H1 (cell line): ENCODE data around the gene FOXL2NB. TPM values are rescaled to one million over a fixed set of nuclear protein-coding genes. Genes with fewer than 3 reads are reported as not detected.
A peak's percentile ranks its signal among the peaks of the same experiment; 100 is the strongest.

Experiments used
- CTCF ChIA-PET: fragments of 300-600 bp; sonication (Branson Sonifier 250); formaldehyde crosslinking; loops from one replicate; lab custom pipeline; 2021; ENCODE audit not compliant: partially characterized antibody; lab: Charles Lee
- POLR2A ChIA-PET: fragments of 300-600 bp; sonication (Branson Sonifier 250); formaldehyde crosslinking; loops from one replicate; lab custom pipeline; 2021; ENCODE audit warnings: inconsistent platforms; ENCODE audit not compliant: partially characterized antibody; lab: Charles Lee
- DNase-seq, 2 experiments: peaks; one replicate each; pipeline versions ENCODE4 v3.0.0 to v3.0.0-alpha.2; 2010 to 2022; ENCODE audit warnings: low spot score in 2 of 2, low read depth in 1 of 2, mixed read lengths in 1 of 2
- FAIRE-seq: peaks from 2 replicates; lab custom pipeline; 2011; peaks lifted over from hg19 to GRCh38; lab: Jason Lieb, UNC
- H2AFZ ChIP-seq: 2 replicates; pipeline ENCODE4 v1.8.1; 2012; ENCODE audit warnings: low read length, inconsistent platforms
- H2AK5ac ChIP-seq: 2 replicates; pipeline ENCODE4 v1.6.1; 2013; ENCODE audit warnings: low read depth, low read length
- H2BK120ac ChIP-seq: replicated peaks from 2 replicates; pipeline ENCODE3; 2013; ENCODE audit warnings: low read depth, low read length, inconsistent platforms
- H2BK12ac ChIP-seq: 2 replicates; pipeline ENCODE4 v1.6.1; 2013; ENCODE audit warnings: low read depth, low read length
- H2BK15ac ChIP-seq: 2 replicates; pipeline ENCODE4 v1.6.1; 2013; ENCODE audit warnings: low read length
- H2BK20ac ChIP-seq: 2 replicates; pipeline ENCODE4 v1.6.1; 2013; ENCODE audit warnings: low read length
- H2BK5ac ChIP-seq: 2 replicates; pipeline ENCODE4 v1.6.1; 2013; ENCODE audit warnings: low read depth, low read length
- H3K14ac ChIP-seq: 2 replicates; pipeline ENCODE4 v1.6.1; 2013; ENCODE audit warnings: inconsistent platforms; ENCODE audit not compliant: insufficient read length
- H3K18ac ChIP-seq: 2 replicates; pipeline ENCODE4 v1.6.1; 2013; ENCODE audit warnings: low read length; ENCODE audit errors: extremely low read depth
- H3K23ac ChIP-seq: 2 replicates; pipeline ENCODE4 v1.6.1; 2013; ENCODE audit warnings: inconsistent platforms; ENCODE audit not compliant: insufficient read length
- H3K23me2 ChIP-seq: 2 replicates; pipeline ENCODE4 v1.6.1; 2013; ENCODE audit warnings: low read depth, low read length
- H3K27ac ChIP-seq: 2 replicates; pipeline ENCODE4 v1.6.1; 2011; ENCODE audit warnings: low read depth, low read length, inconsistent platforms
- H3K27me3 ChIP-seq, 4 experiments: replicated peaks in 1 of 4; 1 replicate in 1 of 4; 2 replicates in 3 of 4; pipeline versions ENCODE4 v1.6.1 to v1.8.1; 2011 to 2013; ENCODE audit warnings: low read length in 3 of 4, mild to moderate bottlenecking in 3 of 4, inconsistent platforms in 2 of 4, mixed read lengths in 2 of 4, moderate library complexity in 1 of 4; ENCODE audit not compliant: control insufficient read depth in 3 of 4, insufficient read depth in 3 of 4; ENCODE audit errors: extremely low read depth in 1 of 4
- H3K36me3 ChIP-seq, 4 experiments: 2 replicates each; pipeline versions ENCODE4 v1.6.1 to v1.8.1; 2011 to 2013; ENCODE audit warnings: mild to moderate bottlenecking in 4 of 4, low read length in 3 of 4, moderate library complexity in 2 of 4, control low read depth in 1 of 4, inconsistent platforms in 1 of 4; ENCODE audit not compliant: insufficient read depth in 4 of 4, control insufficient read depth in 2 of 4
- H3K4ac ChIP-seq: replicated peaks from 2 replicates; pipeline ENCODE3; 2013; ENCODE audit warnings: low read length, low read depth, mixed read lengths, inconsistent platforms; ENCODE audit not compliant: insufficient read length
- H3K4me1 ChIP-seq, 4 experiments: replicated peaks in 1 of 4; 1 replicate in 1 of 4; 2 replicates in 3 of 4; pipeline versions ENCODE4 v1.6.1 to v1.8.1; 2011 to 2013; ENCODE audit warnings: low read length in 3 of 4, inconsistent platforms in 2 of 4, mixed read lengths in 1 of 4; ENCODE audit not compliant: insufficient read depth in 4 of 4, control insufficient read depth in 3 of 4
- H3K4me2 ChIP-seq, 2 experiments: 2 replicates each; pipeline versions ENCODE4 v1.6.1 to v1.8.1; 2011 to 2013; ENCODE audit warnings: low read depth in 2 of 2, low read length in 2 of 2, control low read depth in 1 of 2, inconsistent platforms in 1 of 2, mild to moderate bottlenecking in 1 of 2; ENCODE audit not compliant: insufficient read depth in 1 of 2
- H3K4me3 ChIP-seq, 4 experiments: fragments of 200-600, 300-600 bp in 1 of 4; sonication (generic), shearing (Covaris generic), sonication (Bioruptor Twin) in 1 of 4; 2 replicates each; pipeline versions ENCODE4 v1.5.1 to v1.8.1; 2011 to 2016; ENCODE audit warnings: low read length in 4 of 4, low read depth in 3 of 4, control low read depth in 2 of 4, inconsistent platforms in 2 of 4, mild to moderate bottlenecking in 2 of 4, mixed read lengths in 1 of 4, moderate library complexity in 1 of 4; ENCODE audit not compliant: insufficient read depth in 2 of 4; ENCODE audit errors: extremely low read depth in 1 of 4
- H3K56ac ChIP-seq: replicated peaks from 2 replicates; pipeline ENCODE3; 2013; ENCODE audit warnings: low read depth, mild to moderate bottlenecking, mixed read lengths, low read length, inconsistent platforms; ENCODE audit not compliant: insufficient read length
- H3K79me1 ChIP-seq: 2 replicates; pipeline ENCODE4 v1.6.1; 2013; ENCODE audit warnings: low read depth, low read length, control low read depth
- H3K79me2 ChIP-seq, 2 experiments: 2 replicates each; pipeline versions ENCODE4 v1.6.1 to v1.8.1; 2012 to 2013; ENCODE audit warnings: low read length in 2 of 2, mild to moderate bottlenecking in 2 of 2, inconsistent platforms in 1 of 2; ENCODE audit not compliant: insufficient read depth in 2 of 2, control insufficient read depth in 1 of 2
- H3K9ac ChIP-seq, 4 experiments: replicated peaks in 1 of 4; 1 replicate in 1 of 4; 2 replicates in 3 of 4; pipeline versions ENCODE4 v1.6.1 to v1.8.1; 2011 to 2013; ENCODE audit warnings: low read depth in 3 of 4, low read length in 3 of 4, control low read depth in 2 of 4, mild to moderate bottlenecking in 2 of 4, moderate library complexity in 2 of 4, inconsistent platforms in 1 of 4; ENCODE audit errors: extremely low read depth in 1 of 4
- H3K9me3 ChIP-seq, 2 experiments: 2 replicates each; pipeline versions ENCODE4 v1.6.1 to v1.8.1; 2012 to 2013; ENCODE audit warnings: mild to moderate bottlenecking in 2 of 2, moderate library complexity in 2 of 2, control low read depth in 1 of 2, inconsistent platforms in 1 of 2, low read depth in 1 of 2, low read length in 1 of 2, mixed read lengths in 1 of 2; ENCODE audit not compliant: insufficient read depth in 2 of 2
- H4K20me1 ChIP-seq, 2 experiments: replicated peaks in 1 of 2; 2 replicates each; pipeline versions ENCODE3 to v1.8.1; 2011 to 2013; ENCODE audit warnings: inconsistent platforms in 2 of 2, low read length in 2 of 2, mild to moderate bottlenecking in 1 of 2; ENCODE audit not compliant: insufficient read depth in 2 of 2, control insufficient read depth in 1 of 2
- H4K5ac ChIP-seq: 2 replicates; pipeline ENCODE4 v1.6.1; 2013; ENCODE audit warnings: low read length, low read depth, mixed read lengths, inconsistent platforms; ENCODE audit not compliant: insufficient read length
- H4K8ac ChIP-seq: 2 replicates; pipeline ENCODE4 v1.8.0; 2013; ENCODE audit warnings: mild to moderate bottlenecking, moderate library complexity, low read length, inconsistent platforms; ENCODE audit not compliant: insufficient read depth; ENCODE audit errors: extremely low read depth
- H4K91ac ChIP-seq: replicated peaks from 2 replicates; pipeline ENCODE3; 2013; ENCODE audit warnings: low read length, mixed read lengths, inconsistent platforms; ENCODE audit not compliant: insufficient read length
- ASH2L ChIP-seq: fragments of 200-600, 300-600 bp; sonication (generic); IDR thresholded peaks from one replicate; pipeline ENCODE4 v1.7.1; 2017; ENCODE audit warnings: low read length
- EZH2 ChIP-seq: fragments of 200-600 bp; sonication (generic); IDR thresholded peaks from 2 replicates; pipeline ENCODE4 v1.7.1; 2012; ENCODE audit warnings: low read depth, mild to moderate bottlenecking, moderate library complexity, low read length, inconsistent platforms; ENCODE audit not compliant: severe bottlenecking
- RBBP5 ChIP-seq: IDR thresholded peaks from 2 replicates; pipeline ENCODE4 v1.7.1; 2012; ENCODE audit warnings: low read depth, mild to moderate bottlenecking, inconsistent platforms, low read length, moderate library complexity, borderline replicate concordance
- RNF2 ChIP-seq: fragments of 200-900, 300-1000 bp; sonication (generic); IDR thresholded peaks from 2 replicates; pipeline ENCODE4 v1.7.1; 2016; ENCODE audit warnings: borderline replicate concordance, low read depth, mild to moderate bottlenecking, antibody characterized with exemption, low read length; ENCODE audit not compliant: poor library complexity, severe bottlenecking; ENCODE audit errors: missing control alignments
- WGBS, 2 experiments: shearing (Covaris generic) in 1 of 2; methylation state at CpG; one replicate each; pipeline versions ENCODE4 v1.1.6 to v1.1.7; 2013 to 2015; ENCODE audit warnings: low lambda C conversion rate in 2 of 2, mixed read lengths in 2 of 2, inconsistent platforms in 1 of 2, low coverage in 1 of 2, missing lambda C conversion rate in 1 of 2; ENCODE audit not compliant: insufficient replicate concordance in 2 of 2, insufficient coverage in 1 of 2, insufficient read length in 1 of 2; ENCODE audit errors: extremely low coverage in 1 of 2, missing lambda C conversion rate in 1 of 2; 5-methylcytosine and 5-hydroxymethylcytosine counted together
- polyA plus RNA-seq, 7 experiments: library from polyadenylated mRNA; depleted of rRNA in 3 of 7; stranded (reverse) in 5 of 7; unstranded in 2 of 7; fragments of >200 nt in 5 of 7; fragments of 200-250 nt in 2 of 7; gene quantifications; 1 replicate in 5 of 7; 2 replicates in 1 of 7; 4 replicates in 1 of 7; pipeline versions ENCODE4 v1.2.1 to v1.2.3, GENCODE V29; 2011 to 2013; ENCODE audit warnings: missing spikeins in 2 of 7, mixed read lengths in 2 of 7
- total RNA-seq: library from RNA; stranded (reverse); fragmentation: NEBNext Ultra II Directional; extraction: Animal tissue kit (Norgen Biotek cat#: 25700); gene quantifications from 2 replicates; pipeline ENCODE4 v1.2.1, GENCODE V29; 2021

The FOXL2NB gene
- total and polyA plus RNA-seq, 2 of the 8 experiments (the other 6 are each of a cell fraction or from before 2014, with no cell fraction given) = 5.4 to 7.3 TPM

GRCh38 chr3:138950006-138950644 is 3.1 kb downstream of the FOXL2NB start:
- peak overlapping the region; percentile 67 for H3K18ac ChIP-seq
- peaks cover 50 to 75% (median 68%) of the 10 kb centered on the region in 4 experiments for H3K27me3 ChIP-seq
- peak overlapping the region in 2 of 4 experiments; percentile 7 to 29; a peak in 2 of 7 replicates for H3K9ac ChIP-seq
- H3K56ac ChIP-seq = no peak overlapping the region
- H2AFZ ChIP-seq = no peak overlapping the region; the same call in 1 of the 2 replicates
- peaks cover 25% of the 10 kb centered on the region for H3K23me2 ChIP-seq
- peak overlapping the region; percentile 20 to 67 (median 36) for H3K4me3 ChIP-seq
- H3K23ac ChIP-seq = no peak overlapping the region
- no peaks in the 10 kb centered on the region for H3K79me1 ChIP-seq
- peaks cover 4 to 8% of the 10 kb centered on the region in 2 experiments for H4K20me1 ChIP-seq
- no peak overlapping the region for H4K5ac ChIP-seq
- H2BK15ac ChIP-seq = peak overlapping the region; percentile 46; the same call in 1 of the 2 replicates
- ChIA-PET POLR2A (interaction anchor here (0.8 to 10.0 kb wide), 7 partner anchors 10 to 376 kb away, joined by 3 to 149 read pairs (median 4); no protein-coding TSS in a partner anchor), CTCF (interaction anchor here (0.8 to 8.8 kb wide), 9 partner anchors 9 to 533 kb away, joined by 3 to 78 read pairs (median 18); no protein-coding TSS in a partner anchor)
- peak overlapping the region; percentile 81 to 84 for H3K4me2 ChIP-seq
- no peak overlapping the region for H2AK5ac ChIP-seq
- peak overlapping the region; percentile 81; the same call in 1 of the 2 replicates for H2BK5ac ChIP-seq
- H2BK120ac ChIP-seq = no peak overlapping the region
- no peaks in the 10 kb centered on the region; a peak in 1 of 4 replicates for H3K9me3 ChIP-seq
- no peak overlapping the region for H3K27ac ChIP-seq
- no peak overlapping the region for H3K4ac ChIP-seq
- H4K91ac ChIP-seq = peak overlapping the region; percentile 31
- DNase-seq = peak in 1 of 2 experiments; percentile 73
- H2BK12ac ChIP-seq = peak overlapping the region; percentile 94; the same call in 1 of the 2 replicates
- no peak overlapping the region; the same call in 1 of the 2 replicates for H2BK20ac ChIP-seq
- peak overlapping the region; percentile 31; the same call in 1 of the 2 replicates for H4K8ac ChIP-seq
- no peaks in the 10 kb centered on the region for H3K79me2 ChIP-seq
- 4% methylated on average over 37 of the region's 53 CpGs; no CpG with 5 or more reads in 1 of the 2 experiments for WGBS, 2 experiments
- no peak for FAIRE-seq
- no peak overlapping the region for H3K14ac ChIP-seq
- H3K4me1 ChIP-seq = peaks cover 7 to 33% (median 14%) of the 10 kb centered on the region in 4 experiments
- H3K36me3 ChIP-seq = peaks cover 0 to 4% (median 0%) of the 10 kb centered on the region in 4 experiments; a peak in 1 of 8 replicates
- TF ChIP-seq RBBP5 (no peak), RNF2 (peak; percentile 46), EZH2 (peak; percentile 97), ASH2L (peak; percentile 52)
